Memory B cell (primary cell): ENCODE data around the gene JCAD.
"Not testable (repeated sequence)": the region's sequence is repeated elsewhere in the genome, so short reads cannot be mapped to it uniquely, and the experiment has no call there.

Experiments used
- ATAC-seq: fragments of 150-1000 bp; cut with Tn5 transposase; 2 replicates; pipeline ENCODE4 v1.10.0; 2021; ENCODE audit warnings: low read depth, mild to moderate bottlenecking, moderate library complexity
- DNase-seq, 2 donors: peaks; one replicate each; pipeline ENCODE4 v3.0.0; 2022; ENCODE audit warnings: low spot score in 2 of 2
- H3K27ac Mint-ChIP-seq: one replicate; pipeline ENCODE4 v1.8.0; 2022; ENCODE audit warnings: mild to moderate bottlenecking, moderate library complexity, mixed read lengths
- H3K27me3 Mint-ChIP-seq: one replicate; pipeline ENCODE4 v1.8.0; 2022; ENCODE audit warnings: mixed read lengths
- H3K36me3 Mint-ChIP-seq: one replicate; pipeline ENCODE4 v1.8.0; 2022; ENCODE audit warnings: mild to moderate bottlenecking, mixed read lengths
- H3K4me1 Mint-ChIP-seq: one replicate; pipeline ENCODE4 v1.8.0; 2022; ENCODE audit warnings: mixed read lengths
- H3K4me3 Mint-ChIP-seq: one replicate; pipeline ENCODE4 v1.8.0; 2022; ENCODE audit warnings: mild to moderate bottlenecking, moderate library complexity, mixed read lengths
- H3K9me3 Mint-ChIP-seq: one replicate; pipeline ENCODE4 v1.8.0; 2022; ENCODE audit warnings: mixed read lengths

JCAD gene

DNA sequence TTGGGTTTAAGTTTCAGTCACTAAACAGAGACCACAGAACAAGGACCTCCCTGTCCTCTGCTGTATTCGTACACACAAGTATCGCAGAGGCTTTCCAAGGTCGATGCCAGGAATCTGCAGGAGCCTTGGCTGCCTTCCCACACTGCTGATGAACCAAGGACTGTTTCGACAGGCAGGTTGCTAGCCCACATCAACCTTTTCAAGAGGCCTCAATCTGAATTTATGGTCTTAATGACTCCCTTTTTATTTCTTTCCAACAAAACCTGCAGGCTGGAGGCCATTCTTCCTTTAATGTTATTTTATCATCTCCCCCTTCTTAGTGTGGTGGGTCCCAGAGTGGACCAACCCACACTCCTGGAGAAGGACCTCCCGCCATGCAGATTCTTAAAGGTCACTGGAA is 45.6 kb downstream of the JCAD start:
- ATAC-seq (no peak), DNase-seq (no peak)
- Mint-ChIP-seq H3K4me3 (no peak overlapping the region), H3K36me3 (no peaks in the 10 kb centered on the region), H3K4me1 (no peaks in the 10 kb centered on the region), H3K9me3 (no peaks in the 10 kb centered on the region), H3K27me3 (no peaks in the 10 kb centered on the region), H3K27ac (no peak overlapping the region)

DNA sequence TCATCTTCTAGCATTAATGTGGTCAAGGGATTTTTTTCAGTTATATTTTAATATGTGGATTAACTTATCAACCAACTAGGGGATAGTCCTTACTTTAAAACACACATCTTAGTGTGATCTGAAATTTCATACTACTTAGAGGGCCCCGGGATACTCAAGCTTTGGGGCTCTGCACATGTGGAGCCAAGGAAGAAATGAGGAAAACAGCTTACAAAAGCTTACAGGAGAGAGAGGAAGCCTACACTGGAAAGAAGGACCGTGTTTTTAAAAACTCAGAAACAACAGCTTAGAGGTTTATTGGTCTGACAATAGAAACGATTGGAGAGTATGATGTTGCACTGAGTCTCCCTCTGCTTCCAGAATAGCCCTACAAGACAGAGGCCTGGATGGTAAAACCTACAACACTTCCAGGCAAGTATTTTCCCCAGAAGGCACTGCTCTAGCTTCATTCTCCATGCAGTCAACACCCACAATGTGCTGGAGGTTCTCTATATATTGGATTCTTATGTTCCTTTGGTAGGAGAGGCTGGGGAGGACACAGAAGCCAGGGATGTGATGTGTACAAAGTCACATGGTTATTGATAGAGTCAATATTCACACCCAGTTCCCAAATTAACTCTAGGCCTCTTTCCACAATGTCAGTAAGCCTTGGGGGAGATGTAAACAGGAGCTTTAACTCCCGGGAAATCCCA is 47.3 kb downstream of the JCAD start:
- Mint-ChIP-seq H3K27ac (no peak overlapping the region), H3K4me3 (no peak overlapping the region), H3K9me3 (no peaks in the 10 kb centered on the region), H3K27me3 (peaks cover 1% of the 10 kb centered on the region), H3K36me3 (no peaks in the 10 kb centered on the region), H3K4me1 (no peaks in the 10 kb centered on the region)
- no peak for DNase-seq
- no peak for ATAC-seq

DNA sequence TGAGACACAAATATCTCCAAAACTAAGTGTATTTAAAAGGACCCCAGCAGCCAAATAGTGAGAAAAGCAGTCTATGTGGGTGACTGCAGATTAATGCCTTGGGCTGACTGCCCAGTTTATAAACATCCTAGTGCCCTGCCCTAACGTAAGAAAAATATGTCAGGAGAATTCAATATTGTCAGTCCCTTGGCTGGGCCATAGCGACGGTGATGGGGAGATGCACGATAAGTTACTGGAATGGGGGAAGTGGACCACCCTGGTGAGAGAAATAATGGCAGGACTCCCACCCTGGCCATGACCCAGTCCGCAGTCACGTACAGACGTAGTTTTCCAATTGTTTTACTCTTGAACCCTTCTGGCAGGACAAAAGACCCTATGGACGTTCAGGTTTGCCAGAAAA is 48.0 kb downstream of the JCAD start:
- Mint-ChIP-seq H3K9me3 (no peaks in the 10 kb centered on the region), H3K27ac (no peak overlapping the region), H3K4me1 (no peaks in the 10 kb centered on the region), H3K27me3 (peaks cover 2% of the 10 kb centered on the region), H3K36me3 (no peaks in the 10 kb centered on the region), H3K4me3 (no peak overlapping the region)
- ATAC-seq: no peak
- DNase-seq: no peak

DNA sequence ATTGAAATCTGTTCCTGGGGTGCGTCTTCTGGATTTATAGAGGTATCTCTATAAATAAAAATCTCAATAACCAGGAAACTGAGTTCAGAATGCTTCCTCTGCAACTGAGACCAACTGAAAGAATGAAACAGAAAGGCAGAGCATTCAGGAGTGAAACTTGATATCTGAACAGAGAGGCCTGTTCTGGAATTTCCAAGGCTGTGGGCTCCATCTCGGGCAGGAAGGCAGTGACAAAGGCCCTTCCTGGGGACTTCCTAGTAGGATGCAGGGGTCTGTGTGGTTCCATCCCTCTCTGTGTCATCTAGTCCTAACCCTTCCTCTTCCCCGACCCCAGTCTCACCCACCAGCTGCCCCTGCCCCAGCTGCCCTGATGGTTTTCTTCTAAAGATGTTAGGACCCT is 52.0 kb downstream of the JCAD start:
- H3K4me1 Mint-ChIP-seq: peaks cover 3% of the 10 kb centered on the region
- no peak overlapping the region for H3K27ac Mint-ChIP-seq
- no peak for DNase-seq
- no peak overlapping the region for H3K4me3 Mint-ChIP-seq
- ATAC-seq: no peak
- no peaks in the 10 kb centered on the region for H3K36me3 Mint-ChIP-seq
- peaks cover 4% of the 10 kb centered on the region for H3K27me3 Mint-ChIP-seq
- peaks cover 2% of the 10 kb centered on the region for H3K9me3 Mint-ChIP-seq

DNA sequence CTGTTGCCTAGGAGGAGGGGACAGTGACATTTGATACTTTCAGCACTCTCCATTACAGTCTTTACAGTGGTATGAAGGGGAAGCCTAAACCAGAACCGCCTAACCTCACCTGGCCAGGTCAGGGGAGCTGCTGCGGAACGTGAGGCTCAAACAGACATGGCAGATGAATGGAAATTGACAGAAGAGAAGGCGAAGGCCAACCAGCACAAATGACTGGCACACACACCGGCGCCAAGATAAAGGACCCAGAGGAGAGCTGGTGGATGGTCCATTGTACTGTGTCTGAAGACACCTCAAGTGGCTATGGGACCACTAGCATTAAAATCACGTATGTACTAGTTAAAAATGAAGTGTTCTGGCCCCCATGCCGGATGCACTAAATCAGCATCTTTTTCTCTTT is 53.0 kb downstream of the JCAD start:
- Mint-ChIP-seq H3K4me3 (no peak overlapping the region), H3K27me3 (peaks cover 4% of the 10 kb centered on the region), H3K36me3 (no peaks in the 10 kb centered on the region), H3K4me1 (peaks cover 3% of the 10 kb centered on the region), H3K9me3 (peaks cover 2% of the 10 kb centered on the region), H3K27ac (no peak overlapping the region)
- ATAC-seq (no peak), DNase-seq (no peak)

DNA sequence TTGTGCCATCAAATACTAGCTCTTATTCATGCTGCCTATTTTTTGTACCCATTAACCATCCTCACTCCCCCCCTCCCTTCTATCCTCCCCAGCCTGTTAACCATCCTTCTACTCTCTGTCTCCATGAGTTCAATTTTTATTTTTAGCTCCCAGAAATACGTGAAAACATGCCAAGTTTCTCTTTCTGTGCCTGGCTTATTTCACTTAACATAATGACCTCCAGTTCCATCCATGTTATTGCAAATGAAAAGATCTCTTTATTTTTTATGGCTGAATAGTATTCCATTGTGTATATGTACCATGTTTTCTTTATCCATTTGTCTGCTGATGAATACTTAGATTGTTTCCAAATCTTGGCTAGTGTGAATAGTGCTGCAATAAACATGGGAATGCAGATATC is 54.3 kb downstream of the JCAD start:
- H3K4me3 Mint-ChIP-seq, ATAC-seq, DNase-seq, H3K9me3 Mint-ChIP-seq, H3K4me1 Mint-ChIP-seq, H3K36me3 Mint-ChIP-seq, H3K27ac Mint-ChIP-seq, H3K27me3 Mint-ChIP-seq: not testable (repeated sequence)

DNA sequence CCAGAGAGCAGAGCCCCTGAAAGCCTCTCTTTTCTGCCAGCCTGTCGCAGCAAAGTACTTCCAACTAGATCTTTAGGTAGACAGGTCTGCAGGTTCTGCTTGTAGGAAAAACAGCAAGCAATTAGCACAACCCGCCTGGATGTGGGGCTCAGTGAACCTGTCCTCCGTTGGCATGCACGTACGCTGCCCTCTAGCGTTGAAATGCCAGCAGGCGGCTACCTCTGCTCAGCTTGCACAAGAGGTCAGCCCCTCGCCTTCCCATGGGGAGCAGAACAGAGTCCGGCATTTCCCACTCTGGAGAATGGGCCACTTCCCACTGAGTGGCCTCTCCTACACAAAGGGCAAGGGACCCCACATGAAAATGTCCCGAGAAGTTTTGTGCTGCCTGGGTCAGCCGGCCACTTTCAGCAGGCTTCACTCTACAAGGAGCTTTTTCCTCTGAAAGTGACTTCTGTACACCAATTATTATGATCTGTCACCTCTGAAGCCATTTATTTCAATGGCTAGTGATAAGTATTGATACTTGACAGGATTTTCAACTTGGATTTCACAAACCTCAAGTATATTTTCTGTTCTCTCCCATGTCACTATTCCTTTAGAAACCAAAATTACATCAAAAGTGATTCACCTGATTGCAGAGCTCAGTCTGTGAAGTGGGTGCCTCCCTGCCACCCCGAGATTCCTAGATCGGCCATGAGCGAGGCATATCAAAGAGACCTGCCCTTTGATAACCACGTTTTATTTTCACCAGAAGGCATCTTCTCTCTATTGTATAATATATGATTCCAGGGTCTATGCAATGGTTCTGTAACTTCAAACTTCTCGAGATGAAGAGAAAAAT is 56.7 kb downstream of the JCAD start:
- Mint-ChIP-seq H3K9me3 (peaks cover 2% of the 10 kb centered on the region), H3K4me1 (peaks cover 3% of the 10 kb centered on the region), H3K27me3 (peaks cover 13% of the 10 kb centered on the region), H3K36me3 (no peaks in the 10 kb centered on the region), H3K27ac (peak overlapping the region; percentile 24), H3K4me3 (no peak overlapping the region)
- no peak for ATAC-seq
- peak in 1 of 2 donors; percentile 32 for DNase-seq

DNA sequence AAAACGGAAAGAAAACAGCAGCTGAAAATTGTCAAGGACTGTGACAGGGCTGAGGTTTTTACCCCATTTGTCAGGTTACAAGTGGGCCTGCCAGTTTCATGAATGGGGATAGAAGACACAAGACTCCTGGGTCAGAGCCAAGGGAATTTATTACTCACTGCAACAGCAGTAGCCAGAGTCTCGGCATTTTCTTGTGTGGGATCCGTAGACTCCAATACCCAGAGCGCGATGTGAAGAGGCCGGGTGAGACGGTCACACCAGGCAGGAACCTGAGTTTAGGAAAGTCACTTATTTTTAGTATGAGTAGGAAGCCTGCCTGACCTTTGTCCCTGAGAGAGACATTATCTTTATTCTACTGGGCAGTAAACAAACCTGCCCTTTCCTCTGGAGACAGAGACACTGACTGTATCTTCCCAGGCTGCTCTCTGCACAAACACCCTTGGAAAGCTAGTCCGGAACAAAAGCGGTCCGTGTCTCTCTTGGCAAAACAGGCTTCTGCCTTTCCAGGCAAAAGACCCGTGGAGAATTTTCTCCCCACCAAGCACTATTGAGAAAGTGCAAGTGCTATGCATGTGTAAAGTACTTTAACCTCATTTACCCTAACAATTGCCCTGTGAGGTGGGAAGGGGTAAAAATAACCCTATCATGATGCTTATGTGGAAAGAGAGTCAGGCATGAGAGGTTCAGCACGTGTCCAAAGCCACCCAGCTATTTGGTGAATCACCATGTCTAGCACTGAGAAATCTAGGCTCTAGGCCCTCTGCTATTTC is 58.4 kb downstream of the JCAD start:
- Mint-ChIP-seq H3K27ac (no peak overlapping the region), H3K9me3 (peaks cover 2% of the 10 kb centered on the region), H3K36me3 (no peaks in the 10 kb centered on the region), H3K4me3 (no peak overlapping the region), H3K27me3 (peaks cover 13% of the 10 kb centered on the region), H3K4me1 (peaks cover 3% of the 10 kb centered on the region)
- ATAC-seq (no peak), DNase-seq (no peak)

DNA sequence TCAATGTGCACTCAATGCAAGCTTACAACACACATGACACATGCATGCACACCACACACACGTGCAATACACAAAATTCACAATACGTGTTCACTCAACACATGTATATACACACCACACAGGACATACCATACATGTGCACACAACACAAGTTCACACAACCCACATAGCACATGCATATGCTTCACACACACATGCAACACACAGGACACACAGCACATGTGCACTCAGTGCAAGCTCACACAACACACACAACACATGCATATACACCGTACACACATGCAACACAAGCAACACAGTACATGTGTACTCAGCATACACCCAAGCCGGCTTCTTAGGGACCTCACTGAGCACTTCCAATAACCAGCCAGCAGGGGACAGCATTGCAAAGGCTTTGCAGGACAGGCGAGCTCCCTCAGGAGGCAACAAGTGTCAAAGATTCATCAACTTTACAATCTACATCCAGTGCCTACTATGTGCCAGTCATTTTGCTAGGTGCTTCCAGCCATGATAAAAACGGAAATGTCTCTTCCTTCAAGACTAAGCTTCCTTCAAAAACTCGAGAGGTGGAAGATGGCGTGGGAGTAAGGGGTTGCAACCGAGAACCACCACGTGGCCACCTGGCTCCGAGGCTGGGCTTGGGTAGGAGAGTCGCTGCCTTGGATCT is 61.1 kb downstream of the JCAD start:
- DNase-seq: peak; percentile 35 to 46
- Mint-ChIP-seq H3K9me3 (no peaks in the 10 kb centered on the region), H3K27ac (no peak overlapping the region), H3K4me1 (peaks cover 3% of the 10 kb centered on the region), H3K27me3 (peaks cover 14% of the 10 kb centered on the region), H3K4me3 (no peak overlapping the region), H3K36me3 (no peaks in the 10 kb centered on the region)
- ATAC-seq: peak; percentile 54

DNA sequence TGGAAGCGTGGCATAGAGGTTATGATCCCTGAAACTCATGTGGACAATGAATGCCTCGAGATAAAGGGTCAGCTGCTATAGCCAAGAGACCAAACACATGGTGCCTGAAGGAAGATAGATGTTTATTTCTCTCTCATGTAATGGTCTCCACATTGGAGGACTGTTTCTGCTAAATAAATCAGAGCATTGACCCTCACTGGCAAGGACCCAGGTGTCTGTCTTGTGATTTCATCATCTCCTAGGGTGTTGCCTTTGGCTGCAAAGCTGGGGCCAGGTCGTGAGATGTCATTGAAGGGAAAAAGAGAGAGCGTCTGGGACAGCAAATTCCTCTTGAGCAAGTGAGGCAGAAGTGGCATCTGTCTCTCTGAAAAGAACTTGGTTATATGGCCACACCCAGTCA is 64.6 kb downstream of the JCAD start:
- Mint-ChIP-seq H3K27me3 (peaks cover 18% of the 10 kb centered on the region), H3K4me3 (no peak overlapping the region), H3K4me1 (no peaks in the 10 kb centered on the region), H3K36me3 (no peaks in the 10 kb centered on the region), H3K27ac (no peak overlapping the region), H3K9me3 (no peaks in the 10 kb centered on the region)
- DNase-seq: no peak
- ATAC-seq: no peak

DNA sequence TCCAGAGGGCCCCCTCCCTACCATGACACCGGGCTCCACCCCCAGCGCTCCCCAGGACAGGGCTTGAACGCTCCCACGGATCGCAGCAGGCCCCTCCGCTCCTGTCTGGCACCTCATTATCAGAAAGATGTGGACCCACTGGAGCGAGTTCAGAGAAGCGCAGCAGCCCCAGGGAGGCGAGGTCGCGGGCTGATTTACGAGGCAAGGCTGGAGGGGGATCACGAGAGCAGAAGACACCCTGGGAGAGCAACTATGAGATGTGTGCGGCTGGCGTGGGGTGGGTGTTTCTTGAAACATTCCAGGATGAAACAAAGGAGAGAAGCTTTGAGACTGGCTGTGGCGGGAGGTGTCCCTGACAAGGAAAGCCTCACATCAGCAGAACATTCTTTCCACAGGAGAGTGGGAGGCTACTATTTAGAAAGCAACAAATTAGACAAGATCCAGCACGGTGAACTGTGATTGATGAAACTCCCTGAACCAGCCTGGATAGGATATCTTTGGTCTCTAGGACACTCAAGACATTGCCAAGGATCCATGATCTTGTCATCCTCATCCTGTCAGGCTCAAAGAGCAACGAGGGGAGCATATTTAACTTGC is 66.0 kb downstream of the JCAD start:
- Mint-ChIP-seq H3K9me3 (no peaks in the 10 kb centered on the region), H3K4me1 (no peaks in the 10 kb centered on the region), H3K27ac (no peak overlapping the region), H3K36me3 (no peaks in the 10 kb centered on the region), H3K4me3 (no peak overlapping the region), H3K27me3 (peaks cover 15% of the 10 kb centered on the region)
- no peak for ATAC-seq
- no peak for DNase-seq

DNA sequence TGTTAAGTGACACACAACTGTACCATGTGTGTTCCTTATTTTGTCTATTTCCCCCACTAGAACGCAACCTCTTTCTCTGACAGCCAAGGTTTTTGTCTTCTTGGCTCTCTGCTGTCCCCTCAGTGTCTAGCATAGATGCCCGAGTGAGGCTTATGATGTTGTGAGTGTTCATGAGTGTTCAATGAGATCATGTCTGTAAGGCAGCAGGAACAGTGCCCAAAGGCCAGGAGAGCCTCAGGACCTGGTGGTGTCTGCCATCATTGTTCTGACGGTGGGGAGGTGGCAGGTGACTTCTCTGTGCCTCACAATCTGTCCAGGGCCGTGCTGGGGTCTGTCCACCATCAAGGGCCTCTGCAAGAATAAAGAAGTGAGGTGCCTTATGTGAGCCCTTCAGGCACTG is 66.5 kb downstream of the JCAD start:
- no peak overlapping the region for H3K4me3 Mint-ChIP-seq
- H3K27ac Mint-ChIP-seq: no peak overlapping the region
- H3K4me1 Mint-ChIP-seq: no peaks in the 10 kb centered on the region
- no peaks in the 10 kb centered on the region for H3K9me3 Mint-ChIP-seq
- no peaks in the 10 kb centered on the region for H3K36me3 Mint-ChIP-seq
- peaks cover 10% of the 10 kb centered on the region for H3K27me3 Mint-ChIP-seq
- DNase-seq: no peak
- ATAC-seq: no peak

DNA sequence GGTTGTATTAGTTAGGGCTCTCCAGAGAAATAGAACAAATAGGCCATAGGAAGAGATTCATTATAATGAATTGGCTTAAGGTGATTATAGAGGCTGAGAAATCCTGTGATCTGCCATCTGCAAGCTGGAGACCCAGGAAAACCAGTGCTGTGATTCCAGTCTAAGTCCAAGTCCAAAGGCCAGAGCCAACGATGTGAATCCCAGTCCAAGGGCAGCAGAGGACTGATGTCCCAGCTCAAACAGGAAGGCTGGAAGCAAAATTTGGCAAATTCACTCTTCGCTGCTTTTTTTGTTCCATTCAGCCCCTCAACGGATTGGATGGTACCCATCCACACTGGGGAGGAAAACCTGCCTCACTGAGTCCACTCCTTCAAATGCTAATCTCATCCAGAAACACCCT is 68.0 kb downstream of the JCAD start:
- no peak for ATAC-seq
- Mint-ChIP-seq H3K27ac (no peak overlapping the region), H3K4me3 (no peak overlapping the region), H3K36me3 (no peaks in the 10 kb centered on the region), H3K4me1 (no peaks in the 10 kb centered on the region), H3K27me3 (peaks cover 5% of the 10 kb centered on the region), H3K9me3 (peaks cover 1% of the 10 kb centered on the region)
- DNase-seq: no peak
